CD4-positive, alpha-beta T cell (primary cell): ENCODE measurements around the gene MTG2. TPM values are rescaled to one million over a fixed set of nuclear protein-coding genes. Genes with fewer than 3 reads are reported as not detected.

Experiments used
- ATAC-seq: fragments of 200-7000 bp; cut with Tn5 transposase; one replicate; pipeline ENCODE4 v1.10.0; 2022; ENCODE audit warnings: mild to moderate bottlenecking; ENCODE audit not compliant: poor library complexity
- CTCF ChIA-PET: fragments of 350-600 bp; sonication (Branson Sonifier 250); formaldehyde crosslinking; loops from one replicate; lab custom pipeline; 2021; ENCODE audit warnings: antibody characterized with exemption, inconsistent platforms; lab: Charles Lee
- POLR2A ChIA-PET: fragments of 350-600 bp; sonication (Branson Sonifier 250); formaldehyde crosslinking; loops from one replicate; lab custom pipeline; 2021; ENCODE audit warnings: antibody characterized with exemption, inconsistent platforms; lab: Charles Lee
- DNase-seq, 14 experiments: peaks; one replicate each; pipeline ENCODE4 v3.0.0-alpha.2; 2013 to 2020; ENCODE audit warnings: mixed read lengths in 2 of 14
- H3K27ac ChIP-seq, 2 donors: one replicate each; pipeline versions ENCODE4 v1.5.1 to v1.7.0; 2013; ENCODE audit warnings: low read length in 2 of 2, low read depth in 1 of 2, mild to moderate bottlenecking in 1 of 2
- H3K27me3 ChIP-seq, 2 experiments: 1 replicate in 1 of 2; 2 replicates in 1 of 2; pipeline versions ENCODE4 v1.6.1 to v1.7.0; 2013; ENCODE audit warnings: low read length in 2 of 2, control low read depth in 1 of 2, mild to moderate bottlenecking in 1 of 2, moderate library complexity in 1 of 2; ENCODE audit not compliant: insufficient read depth in 2 of 2, control insufficient read depth in 1 of 2
- H3K36me3 ChIP-seq: one replicate; pipeline ENCODE4 v1.6.1; 2013; ENCODE audit warnings: low read length, control low read depth; ENCODE audit not compliant: insufficient read depth
- H3K4me1 ChIP-seq: one replicate; pipeline ENCODE4 v1.6.1; 2013; ENCODE audit warnings: low read length, control low read depth; ENCODE audit not compliant: insufficient read depth
- H3K4me3 ChIP-seq: one replicate; pipeline ENCODE4 v1.5.1; 2013; ENCODE audit warnings: mild to moderate bottlenecking, low read length, moderate library complexity
- H3K9me3 ChIP-seq, 2 experiments: 1 replicate in 1 of 2; 2 replicates in 1 of 2; pipeline versions ENCODE4 v1.6.1 to v1.7.0; 2013; ENCODE audit warnings: low read length in 2 of 2, mild to moderate bottlenecking in 2 of 2, control low read depth in 1 of 2, moderate library complexity in 1 of 2; ENCODE audit not compliant: control insufficient read depth in 1 of 2, insufficient read depth in 1 of 2
- H3K27ac Mint-ChIP-seq: one replicate; pipeline ENCODE4 v1.8.0; 2020; ENCODE audit warnings: mixed read lengths
- H3K27me3 Mint-ChIP-seq: one replicate; pipeline ENCODE4 v1.8.0; 2021; ENCODE audit warnings: mixed read lengths
- H3K36me3 Mint-ChIP-seq: one replicate; pipeline ENCODE4 v1.8.0; 2021; ENCODE audit warnings: low read depth, mixed read lengths
- H3K4me1 Mint-ChIP-seq: one replicate; pipeline ENCODE4 v1.8.0; 2021; ENCODE audit warnings: low read depth, mixed read lengths
- H3K4me3 Mint-ChIP-seq: one replicate; pipeline ENCODE4 v1.8.0; 2020; ENCODE audit warnings: mild to moderate bottlenecking, mixed read lengths
- H3K9me3 Mint-ChIP-seq: one replicate; pipeline ENCODE4 v1.8.0; 2020; ENCODE audit warnings: mixed read lengths
- intact Hi-C, 2 experiments: fragments of 100-400 bp; cut with DNase I in 1 of 2; cut with micrococcal nuclease in 1 of 2; formaldehyde crosslinking; loops; one replicate each; pipeline versions ENCODE4 v1.15.1 to v1.9.0; 2023 to 2025; cut with DNase I, micrococcal nuclease
- total RNA-seq, 174 experiments: library from RNA in 2 of 174; stranded (reverse) in 2 of 174; gene quantifications; one replicate each; pipeline ENCODE4 v1.2.3 and lab custom pipeline; 2021 to 2026
- TF ChIP-seq, protein P1 (sequence below): fragments of 200-600 bp; IDR thresholded peaks from one replicate; pipeline ENCODE4 v1.8.0; 2022; ENCODE audit warnings: antibody characterized with exemption, mild to moderate bottlenecking

Gene MTG2
- total RNA-seq, 2 experiments from 2014 or later, result 9.5 to 9.9 TPM

DNA sequence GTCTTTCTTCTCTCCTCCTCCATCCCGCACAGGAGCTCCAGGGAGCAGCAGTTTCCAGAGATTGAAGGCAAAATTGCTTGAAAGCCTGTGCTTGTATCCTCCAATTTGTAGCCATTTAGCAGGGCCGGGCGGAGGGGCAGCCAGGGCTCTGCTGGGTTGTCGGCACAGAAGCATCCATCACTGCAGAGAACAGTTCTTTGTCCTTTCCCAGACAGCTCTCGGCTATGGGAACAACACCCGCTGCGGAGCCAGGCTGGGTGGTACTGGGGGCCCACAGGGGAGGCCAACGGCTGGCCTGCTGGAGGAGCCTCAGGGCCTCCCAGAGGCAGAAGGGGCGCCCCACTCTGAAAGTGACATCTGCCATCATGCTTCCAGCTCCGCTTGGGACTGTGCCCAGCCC lies 29.5 kb downstream of the MTG2 start:
- H3K36me3 ChIP-seq, result no peaks in the 10 kb centered on the region
- ChIA-PET CTCF (no interaction called here), POLR2A (no interaction called here)
- peaks cover 13 to 32% of the 10 kb centered on the region in 2 experiments for H3K27me3 ChIP-seq
- Mint-ChIP-seq H3K4me1 (no peaks in the 10 kb centered on the region), H3K27me3 (peaks cover 25% of the 10 kb centered on the region), H3K4me3 (no peak overlapping the region), H3K9me3 (no peaks in the 10 kb centered on the region), H3K36me3 (no peaks in the 10 kb centered on the region), H3K27ac (no peak overlapping the region)
- intact Hi-C loops, result no loop called here
- H3K4me1 ChIP-seq, result no peaks in the 10 kb centered on the region
- no peak for DNase-seq
- ATAC-seq, result no peak
- H3K9me3 ChIP-seq, result peaks cover 0 to 32% of the 10 kb centered on the region in 2 experiments
- no peak overlapping the region for H3K4me3 ChIP-seq
- no peak overlapping the region for H3K27ac ChIP-seq
- TF ChIP-seq, protein P1, sequence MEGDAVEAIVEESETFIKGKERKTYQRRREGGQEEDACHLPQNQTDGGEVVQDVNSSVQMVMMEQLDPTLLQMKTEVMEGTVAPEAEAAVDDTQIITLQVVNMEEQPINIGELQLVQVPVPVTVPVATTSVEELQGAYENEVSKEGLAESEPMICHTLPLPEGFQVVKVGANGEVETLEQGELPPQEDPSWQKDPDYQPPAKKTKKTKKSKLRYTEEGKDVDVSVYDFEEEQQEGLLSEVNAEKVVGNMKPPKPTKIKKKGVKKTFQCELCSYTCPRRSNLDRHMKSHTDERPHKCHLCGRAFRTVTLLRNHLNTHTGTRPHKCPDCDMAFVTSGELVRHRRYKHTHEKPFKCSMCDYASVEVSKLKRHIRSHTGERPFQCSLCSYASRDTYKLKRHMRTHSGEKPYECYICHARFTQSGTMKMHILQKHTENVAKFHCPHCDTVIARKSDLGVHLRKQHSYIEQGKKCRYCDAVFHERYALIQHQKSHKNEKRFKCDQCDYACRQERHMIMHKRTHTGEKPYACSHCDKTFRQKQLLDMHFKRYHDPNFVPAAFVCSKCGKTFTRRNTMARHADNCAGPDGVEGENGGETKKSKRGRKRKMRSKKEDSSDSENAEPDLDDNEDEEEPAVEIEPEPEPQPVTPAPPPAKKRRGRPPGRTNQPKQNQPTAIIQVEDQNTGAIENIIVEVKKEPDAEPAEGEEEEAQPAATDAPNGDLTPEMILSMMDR, result no peak

DNA sequence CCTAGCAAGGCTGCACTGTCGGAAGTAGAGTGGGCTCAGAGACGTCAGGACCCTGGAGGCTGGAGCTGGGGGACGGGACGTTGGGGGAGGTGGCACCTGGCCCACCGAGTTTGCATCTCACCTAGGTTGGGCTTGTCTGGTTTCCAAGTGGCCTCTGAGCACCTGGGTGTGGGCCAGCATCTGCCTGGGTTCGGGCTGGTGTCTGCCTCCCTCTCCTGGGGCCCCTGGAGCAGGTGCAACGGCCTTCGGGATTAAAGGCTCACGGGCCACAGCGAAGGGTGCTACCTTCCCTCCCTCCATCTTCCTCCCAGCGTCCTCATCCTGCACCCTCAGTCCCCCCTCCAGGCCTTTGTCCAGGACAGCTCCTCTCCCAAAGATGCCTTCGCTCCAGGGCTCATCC lies 31.2 kb downstream of the MTG2 start:
- DNase-seq (no peak), ATAC-seq (no peak)
- Mint-ChIP-seq H3K4me1 (no peaks in the 10 kb centered on the region), H3K9me3 (no peaks in the 10 kb centered on the region), H3K27me3 (peaks cover 28% of the 10 kb centered on the region), H3K4me3 (no peak overlapping the region), H3K27ac (no peak overlapping the region), H3K36me3 (no peaks in the 10 kb centered on the region)
- CTCF ChIA-PET, result no interaction called here
- H3K4me1 ChIP-seq, result peaks cover 2% of the 10 kb centered on the region
- intact Hi-C loops, result no loop called here
- H3K27me3 ChIP-seq, result peaks cover 23 to 46% of the 10 kb centered on the region in 2 experiments
- H3K36me3 ChIP-seq, result no peaks in the 10 kb centered on the region
- H3K27ac ChIP-seq, result no peak overlapping the region
- H3K4me3 ChIP-seq, result no peak overlapping the region
- peaks cover 0 to 32% of the 10 kb centered on the region in 2 experiments for H3K9me3 ChIP-seq
- TF ChIP-seq, protein P1, result no peak
- POLR2A ChIA-PET, result no interaction called here

DNA sequence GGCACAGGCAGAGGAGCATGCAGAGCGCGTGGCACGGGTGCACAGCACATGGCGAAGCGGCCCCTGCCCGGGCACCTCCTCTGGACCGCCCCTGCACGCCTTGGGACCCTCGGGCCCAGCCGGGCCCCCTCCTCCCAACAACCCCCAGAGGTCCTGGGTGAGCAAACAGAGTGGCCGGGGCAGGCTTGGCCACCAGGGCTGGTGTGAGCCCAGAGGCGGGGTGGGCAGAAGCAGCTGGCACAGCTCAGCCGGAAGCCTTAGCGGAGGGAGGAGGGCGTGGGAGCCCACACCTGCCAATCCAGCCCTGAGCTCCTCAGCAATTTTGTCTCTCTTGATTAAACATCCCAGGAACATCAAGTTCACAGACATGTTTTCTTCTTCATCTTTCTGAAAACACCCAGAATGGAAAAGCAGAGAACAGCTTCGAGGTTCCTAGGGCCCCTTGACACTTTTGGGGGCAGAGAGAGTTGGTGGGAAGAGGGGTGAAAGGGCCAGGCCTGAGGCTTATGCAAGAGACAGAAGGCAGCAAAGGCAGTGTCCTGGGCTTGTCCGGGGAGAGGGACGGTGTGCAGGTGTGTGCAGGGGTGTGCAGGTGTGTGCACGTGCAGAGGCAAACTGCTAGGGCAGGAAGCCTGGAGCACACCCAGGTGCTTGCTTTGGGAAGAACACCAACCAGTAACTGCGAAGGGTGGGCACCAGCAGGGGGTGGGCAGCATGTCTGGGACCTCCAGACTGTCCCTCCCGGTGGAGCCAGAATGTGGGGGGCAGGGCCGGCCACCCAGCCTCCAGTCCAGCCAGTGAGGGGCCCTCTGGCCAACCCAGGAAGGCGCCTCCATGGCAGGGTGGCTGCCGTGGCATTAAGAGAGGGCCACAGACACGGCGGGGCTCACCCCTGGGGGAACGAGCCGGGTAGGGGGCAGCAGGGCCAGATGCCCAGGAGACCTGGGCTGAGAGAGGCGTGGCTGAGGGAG lies 32.5 kb downstream of the MTG2 start:
- POLR2A ChIA-PET, result no interaction called here
- H3K27ac ChIP-seq, result no peak overlapping the region
- intact Hi-C loops, result no loop called here
- DNase-seq, result no peak
- no peaks in the 10 kb centered on the region for H3K36me3 ChIP-seq
- H3K9me3 Mint-ChIP-seq, result no peaks in the 10 kb centered on the region
- H3K4me3 Mint-ChIP-seq, result no peak overlapping the region
- CTCF ChIA-PET, result no interaction called here
- no peak overlapping the region for H3K27ac Mint-ChIP-seq
- H3K4me1 Mint-ChIP-seq, result no peaks in the 10 kb centered on the region
- no peaks in the 10 kb centered on the region for H3K36me3 Mint-ChIP-seq
- ATAC-seq, result no peak
- TF ChIP-seq, protein P1, result no peak
- H3K27me3 ChIP-seq, result peaks cover 29 to 42% of the 10 kb centered on the region in 2 experiments
- peaks cover 31% of the 10 kb centered on the region for H3K27me3 Mint-ChIP-seq
- no peak overlapping the region for H3K4me3 ChIP-seq
- peaks cover 9% of the 10 kb centered on the region for H3K4me1 ChIP-seq
- H3K9me3 ChIP-seq, result peaks cover 0 to 23% of the 10 kb centered on the region in 2 experiments
